ENCODE measurements around the gene EPRS1. TPM values are rescaled to one million over a fixed set of nuclear protein-coding genes. Genes with fewer than 3 reads are reported as not detected.

The EPRS1 gene
- total and polyA plus RNA-seq, 2 of the 13 experiments (the other 11 are each of a cell fraction or from before 2014, with no cell fraction given): 86.1 to 124 TPM

DNA sequence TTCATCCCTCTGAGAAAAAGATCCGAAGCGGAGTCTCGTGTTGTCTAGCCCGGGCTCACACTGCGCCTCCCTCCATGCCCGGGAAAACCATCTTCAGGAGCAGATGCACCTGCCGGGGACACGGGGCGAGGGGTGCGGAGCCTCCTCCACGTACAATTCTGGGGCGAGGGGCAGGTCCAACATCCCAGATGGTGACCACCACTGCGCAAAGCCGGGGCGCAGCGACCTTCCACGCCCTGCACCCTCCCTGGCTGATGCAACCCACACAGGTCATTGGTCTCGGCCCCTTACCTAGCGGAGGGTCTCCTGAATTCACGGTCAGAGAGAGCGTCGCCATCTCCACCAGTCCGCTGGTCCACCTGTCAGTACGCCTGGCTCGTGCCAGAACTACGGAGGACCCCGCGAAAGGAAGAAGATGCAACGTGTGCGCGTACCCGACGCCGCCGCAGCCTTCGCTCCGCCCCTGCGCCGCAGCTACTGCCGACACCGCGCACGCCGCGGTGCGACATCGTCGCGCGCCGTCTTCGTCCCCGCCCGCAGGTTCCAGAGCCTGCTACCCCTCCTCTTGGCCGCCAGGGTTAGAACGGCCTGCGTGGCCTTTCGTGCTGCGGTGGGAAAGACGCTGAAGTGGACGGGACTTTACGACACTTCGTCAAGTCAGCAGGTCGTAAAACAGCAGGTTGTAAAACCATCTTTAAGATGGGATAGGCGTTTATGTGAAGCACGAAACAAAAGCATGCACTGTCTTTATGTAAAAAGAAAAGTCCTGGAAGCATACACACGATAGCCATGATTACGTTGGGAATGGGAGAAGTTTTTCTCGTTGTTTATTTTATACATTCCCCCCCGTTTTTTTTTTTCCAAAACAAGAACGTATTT lies at the start of gene EPRS1 (continued):
- no peak for TF ChIP-seq ZKSCAN1 (IDR thresholded peaks at IDR 0.05; ENCODE audit: low read length)
- TF ChIP-seq, protein P1, sequence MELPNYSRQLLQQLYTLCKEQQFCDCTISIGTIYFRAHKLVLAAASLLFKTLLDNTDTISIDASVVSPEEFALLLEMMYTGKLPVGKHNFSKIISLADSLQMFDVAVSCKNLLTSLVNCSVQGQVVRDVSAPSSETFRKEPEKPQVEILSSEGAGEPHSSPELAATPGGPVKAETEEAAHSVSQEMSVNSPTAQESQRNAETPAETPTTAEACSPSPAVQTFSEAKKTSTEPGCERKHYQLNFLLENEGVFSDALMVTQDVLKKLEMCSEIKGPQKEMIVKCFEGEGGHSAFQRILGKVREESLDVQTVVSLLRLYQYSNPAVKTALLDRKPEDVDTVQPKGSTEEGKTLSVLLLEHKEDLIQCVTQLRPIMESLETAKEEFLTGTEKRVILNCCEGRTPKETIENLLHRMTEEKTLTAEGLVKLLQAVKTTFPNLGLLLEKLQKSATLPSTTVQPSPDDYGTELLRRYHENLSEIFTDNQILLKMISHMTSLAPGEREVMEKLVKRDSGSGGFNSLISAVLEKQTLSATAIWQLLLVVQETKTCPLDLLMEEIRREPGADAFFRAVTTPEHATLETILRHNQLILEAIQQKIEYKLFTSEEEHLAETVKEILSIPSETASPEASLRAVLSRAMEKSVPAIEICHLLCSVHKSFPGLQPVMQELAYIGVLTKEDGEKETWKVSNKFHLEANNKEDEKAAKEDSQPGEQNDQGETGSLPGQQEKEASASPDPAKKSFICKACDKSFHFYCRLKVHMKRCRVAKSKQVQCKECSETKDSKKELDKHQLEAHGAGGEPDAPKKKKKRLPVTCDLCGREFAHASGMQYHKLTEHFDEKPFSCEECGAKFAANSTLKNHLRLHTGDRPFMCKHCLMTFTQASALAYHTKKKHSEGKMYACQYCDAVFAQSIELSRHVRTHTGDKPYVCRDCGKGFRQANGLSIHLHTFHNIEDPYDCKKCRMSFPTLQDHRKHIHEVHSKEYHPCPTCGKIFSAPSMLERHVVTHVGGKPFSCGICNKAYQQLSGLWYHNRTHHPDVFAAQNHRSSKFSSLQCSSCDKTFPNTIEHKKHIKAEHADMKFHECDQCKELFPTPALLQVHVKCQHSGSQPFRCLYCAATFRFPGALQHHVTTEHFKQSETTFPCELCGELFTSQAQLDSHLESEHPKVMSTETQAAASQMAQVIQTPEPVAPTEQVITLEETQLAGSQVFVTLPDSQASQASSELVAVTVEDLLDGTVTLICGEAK (IDR thresholded peaks at IDR 0.05): no peak
- TF ChIP-seq, protein P1 (CRISPR knock-in tag; IDR thresholded peaks at IDR 0.05): peak; percentile 79; the same call in 1 of the 2 replicates
- TF ChIP-seq REPIN1 (CRISPR knock-in tag; IDR thresholded peaks at IDR 0.05; ENCODE audit: borderline replicate concordance, low read depth): peak; percentile 95
- TF ChIP-seq FOXA3 (CRISPR knock-in tag; IDR thresholded peaks at IDR 0.05): peak; percentile 70
- no peak for TF ChIP-seq PLRG1 (conservative IDR thresholded peaks at IDR 0.05)
- peak; percentile 86 for TF ChIP-seq ZNF891 (CRISPR knock-in tag; IDR thresholded peaks at IDR 0.05)
- TF ChIP-seq SNAI1 (CRISPR knock-in tag; IDR thresholded peaks at IDR 0.05; ENCODE audit: borderline replicate concordance): peak; percentile 95; the same call in 1 of the 2 replicates
- TF ChIP-seq, protein P2, sequence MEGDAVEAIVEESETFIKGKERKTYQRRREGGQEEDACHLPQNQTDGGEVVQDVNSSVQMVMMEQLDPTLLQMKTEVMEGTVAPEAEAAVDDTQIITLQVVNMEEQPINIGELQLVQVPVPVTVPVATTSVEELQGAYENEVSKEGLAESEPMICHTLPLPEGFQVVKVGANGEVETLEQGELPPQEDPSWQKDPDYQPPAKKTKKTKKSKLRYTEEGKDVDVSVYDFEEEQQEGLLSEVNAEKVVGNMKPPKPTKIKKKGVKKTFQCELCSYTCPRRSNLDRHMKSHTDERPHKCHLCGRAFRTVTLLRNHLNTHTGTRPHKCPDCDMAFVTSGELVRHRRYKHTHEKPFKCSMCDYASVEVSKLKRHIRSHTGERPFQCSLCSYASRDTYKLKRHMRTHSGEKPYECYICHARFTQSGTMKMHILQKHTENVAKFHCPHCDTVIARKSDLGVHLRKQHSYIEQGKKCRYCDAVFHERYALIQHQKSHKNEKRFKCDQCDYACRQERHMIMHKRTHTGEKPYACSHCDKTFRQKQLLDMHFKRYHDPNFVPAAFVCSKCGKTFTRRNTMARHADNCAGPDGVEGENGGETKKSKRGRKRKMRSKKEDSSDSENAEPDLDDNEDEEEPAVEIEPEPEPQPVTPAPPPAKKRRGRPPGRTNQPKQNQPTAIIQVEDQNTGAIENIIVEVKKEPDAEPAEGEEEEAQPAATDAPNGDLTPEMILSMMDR (CRISPR knock-in tag; IDR thresholded peaks at IDR 0.05): peak; percentile 87
- TF ChIP-seq TOPORS (CRISPR knock-in tag; IDR thresholded peaks at IDR 0.05): peak; percentile 98
- TF ChIP-seq, protein P3, sequence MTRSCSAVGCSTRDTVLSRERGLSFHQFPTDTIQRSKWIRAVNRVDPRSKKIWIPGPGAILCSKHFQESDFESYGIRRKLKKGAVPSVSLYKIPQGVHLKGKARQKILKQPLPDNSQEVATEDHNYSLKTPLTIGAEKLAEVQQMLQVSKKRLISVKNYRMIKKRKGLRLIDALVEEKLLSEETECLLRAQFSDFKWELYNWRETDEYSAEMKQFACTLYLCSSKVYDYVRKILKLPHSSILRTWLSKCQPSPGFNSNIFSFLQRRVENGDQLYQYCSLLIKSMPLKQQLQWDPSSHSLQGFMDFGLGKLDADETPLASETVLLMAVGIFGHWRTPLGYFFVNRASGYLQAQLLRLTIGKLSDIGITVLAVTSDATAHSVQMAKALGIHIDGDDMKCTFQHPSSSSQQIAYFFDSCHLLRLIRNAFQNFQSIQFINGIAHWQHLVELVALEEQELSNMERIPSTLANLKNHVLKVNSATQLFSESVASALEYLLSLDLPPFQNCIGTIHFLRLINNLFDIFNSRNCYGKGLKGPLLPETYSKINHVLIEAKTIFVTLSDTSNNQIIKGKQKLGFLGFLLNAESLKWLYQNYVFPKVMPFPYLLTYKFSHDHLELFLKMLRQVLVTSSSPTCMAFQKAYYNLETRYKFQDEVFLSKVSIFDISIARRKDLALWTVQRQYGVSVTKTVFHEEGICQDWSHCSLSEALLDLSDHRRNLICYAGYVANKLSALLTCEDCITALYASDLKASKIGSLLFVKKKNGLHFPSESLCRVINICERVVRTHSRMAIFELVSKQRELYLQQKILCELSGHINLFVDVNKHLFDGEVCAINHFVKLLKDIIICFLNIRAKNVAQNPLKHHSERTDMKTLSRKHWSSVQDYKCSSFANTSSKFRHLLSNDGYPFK (CRISPR knock-in tag; IDR thresholded peaks at IDR 0.05; ENCODE audit: borderline replicate concordance): peak; percentile 82
- 0 out of 2 replicates have a peak, but pooled peaks have one; percentile 21 for TF ChIP-seq RFX5 (IDR thresholded peaks at IDR 0.05; ENCODE audit: low read depth, low read length)
